Skin epidermis (tissue), 12 donors: Measurements from ENCODE around the gene SMIM3.
"Not testable (repeated sequence)": the region's sequence is repeated elsewhere in the genome, so short reads cannot be mapped to it uniquely, and the experiment has no call there.

Experiments
- H3K27ac ChIP-seq, 21 experiments: fragments of 200-600 bp; sonication (generic) in 11 of 21; one replicate each; pipeline ENCODE4 v1.5.0; 2020; ENCODE audit warnings: mild to moderate bottlenecking in 3 of 21, inconsistent platforms in 2 of 21, moderate library complexity in 2 of 21
- H3K4me3 ChIP-seq, 7 experiments: fragments of 200-600 bp; sonication (generic) in 2 of 7; one replicate each; pipeline ENCODE4 v1.5.0; 2020; ENCODE audit warnings: inconsistent platforms in 2 of 7, mild to moderate bottlenecking in 2 of 7, moderate library complexity in 1 of 7

The SMIM3 gene

GRCh38 chr5:150787656-150788055 is 9.1 kb downstream of the SMIM3 start:
- Histone ChIP-seq H3K4me3 (no peak overlapping the region), H3K27ac (peak overlapping the region in 2 of 21 experiments; percentile 5 to 39)

DNA sequence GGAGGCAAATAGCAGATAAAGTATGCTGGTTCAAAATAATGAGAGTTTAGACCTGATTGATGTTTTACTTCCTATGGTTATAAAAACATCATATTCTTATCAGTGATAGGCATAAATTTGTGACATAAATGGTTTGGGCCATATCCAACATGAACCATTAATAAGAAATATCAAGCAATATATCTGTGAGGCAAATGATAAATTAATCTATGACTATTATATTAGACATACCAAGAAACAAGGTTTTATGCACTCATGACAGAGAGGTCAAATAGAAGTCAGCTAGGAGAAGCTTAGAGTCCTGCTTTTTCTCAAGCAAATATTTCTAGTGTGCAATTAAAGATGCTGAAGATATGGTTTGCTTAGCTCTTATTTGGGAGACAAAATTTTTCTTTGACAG is 10.4 kb downstream of the SMIM3 start:
- H3K4me3 ChIP-seq, result no peak overlapping the region
- peak overlapping the region in 9 of 21 experiments; percentile 8 to 87 (median 74) for H3K27ac ChIP-seq

DNA sequence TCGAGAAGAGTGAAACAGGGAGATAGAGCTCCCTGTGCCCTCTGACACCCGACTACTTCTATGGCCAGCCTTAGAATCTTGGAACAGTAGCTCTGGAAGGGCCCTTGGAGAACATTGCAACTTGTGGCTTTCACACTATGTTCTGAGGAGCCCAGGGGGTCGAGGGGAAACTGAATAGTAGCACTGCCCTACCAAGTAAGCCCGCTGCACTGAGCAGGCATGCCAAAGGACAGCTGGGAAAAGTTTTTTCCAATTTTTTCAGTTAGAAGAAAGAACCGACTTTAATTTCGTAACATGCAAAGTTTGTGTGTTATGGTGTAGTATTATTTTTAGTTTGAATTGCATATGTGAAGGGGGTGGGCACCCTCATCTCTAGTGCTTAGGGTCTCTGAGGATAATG is 10.9 kb downstream of the SMIM3 start:
- Histone ChIP-seq H3K27ac (peak overlapping the region in 17 of 21 experiments; percentile 8 to 87 (median 62)), H3K4me3 (no peak overlapping the region)

DNA sequence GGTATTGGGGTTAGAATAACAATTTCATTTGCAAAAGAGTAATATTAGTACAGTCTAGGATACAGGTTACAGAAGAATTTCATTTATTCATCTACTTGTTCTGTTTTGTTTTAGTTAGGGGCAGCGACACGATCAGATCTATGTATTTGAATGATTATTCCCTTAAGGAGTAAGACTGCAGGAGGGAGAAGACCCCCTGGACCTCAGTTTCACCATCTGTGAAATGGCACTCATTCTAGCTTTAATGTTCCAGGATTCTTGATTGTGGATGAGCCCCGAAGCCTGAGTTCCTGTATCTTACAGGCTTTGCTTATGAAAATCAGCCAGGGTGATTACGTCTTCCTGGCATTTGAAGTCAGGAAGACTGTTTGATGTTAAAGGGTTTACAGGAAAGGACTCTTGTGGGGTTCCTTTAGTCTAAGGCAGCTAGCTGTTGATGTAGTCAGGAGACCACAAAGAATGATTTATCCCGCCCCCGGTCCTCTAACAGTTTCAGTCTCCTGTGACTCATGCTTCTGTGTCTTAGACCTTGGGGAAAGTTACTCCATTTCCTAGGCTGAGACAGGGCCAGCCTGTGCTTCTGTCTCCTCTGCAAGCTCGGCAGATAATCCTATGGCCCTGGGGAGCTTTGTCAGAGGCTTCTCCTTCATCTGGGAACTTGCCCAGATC is 11.5 kb downstream of the SMIM3 start:
- Histone ChIP-seq H3K4me3 (no peak overlapping the region), H3K27ac (peak overlapping the region in 18 of 21 experiments; percentile 9 to 87 (median 63))

DNA sequence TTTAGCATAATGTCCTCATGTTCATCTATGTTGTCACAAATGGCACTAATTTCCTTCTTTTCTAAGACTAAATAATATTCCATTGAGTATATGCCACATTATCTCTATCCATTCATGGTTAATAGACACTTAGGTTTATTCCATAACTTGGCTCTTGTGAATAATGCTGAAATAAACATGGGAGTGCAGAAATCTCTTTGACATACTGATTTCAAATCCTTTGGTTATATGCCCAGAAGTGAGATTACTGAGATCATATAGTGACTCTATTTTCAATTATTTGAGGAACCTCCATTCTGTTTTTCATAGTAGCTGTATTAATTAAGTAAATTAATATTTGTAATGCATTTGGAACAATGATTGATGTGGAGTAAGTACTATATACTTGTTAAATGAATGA is 13.0 kb downstream of the SMIM3 start:
- peak overlapping the region in 4 of 21 experiments; percentile 72 to 87 (median 82) for H3K27ac ChIP-seq
- no peak overlapping the region for H3K4me3 ChIP-seq

- not testable (repeated sequence) for H3K4me3 ChIP-seq, H3K27ac ChIP-seq
Measured at GRCh38 chr5:150793423-150793888, 14.9 kb downstream of the SMIM3 start.

DNA sequence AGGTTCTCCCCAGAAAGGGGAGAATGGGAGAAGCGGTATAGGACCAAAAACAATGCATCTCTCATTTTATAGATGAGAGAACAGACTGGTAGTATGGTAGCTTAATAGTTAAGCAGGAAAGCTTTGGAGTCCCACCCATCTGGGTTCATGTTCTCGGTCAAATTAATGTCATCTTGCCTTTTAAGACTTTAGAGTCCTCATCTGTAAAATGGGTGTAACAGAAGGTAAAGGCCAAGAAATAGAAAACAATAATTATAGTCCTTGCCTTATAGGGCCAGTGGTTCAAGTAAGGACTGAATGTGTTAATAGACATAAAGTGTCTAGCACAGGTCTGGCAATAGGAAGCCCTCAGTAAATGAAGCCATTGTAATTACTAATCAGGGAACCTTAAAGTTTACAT is 16.4 kb downstream of the SMIM3 start:
- Histone ChIP-seq H3K4me3 (no peak overlapping the region), H3K27ac (no peak overlapping the region)

DNA sequence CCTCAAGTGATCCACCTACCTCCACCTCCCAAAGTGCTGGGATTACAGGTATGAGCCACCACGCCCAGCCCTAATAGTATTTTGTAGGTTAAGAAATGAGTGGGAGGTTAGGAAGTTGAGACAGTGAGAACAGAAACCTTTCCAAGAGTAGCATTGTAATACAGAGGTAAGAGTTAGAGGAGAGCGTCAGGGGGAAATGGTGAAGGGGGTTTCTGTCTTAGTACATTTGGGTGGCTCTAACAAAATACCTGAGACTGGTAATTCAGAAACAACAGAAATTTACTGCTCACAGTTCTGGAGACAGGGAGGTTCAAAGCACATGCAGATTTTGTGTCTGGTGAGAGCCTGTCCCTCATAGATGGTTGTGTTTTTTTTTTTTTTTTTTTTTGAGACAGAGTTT is 18.8 kb downstream of the SMIM3 start:
- Histone ChIP-seq H3K27ac (no peak overlapping the region), H3K4me3 (no peak overlapping the region)

GRCh38 chr5:150801117-150801927 is 22.8 kb downstream of the SMIM3 start:
- peak overlapping the region in 7 of 21 experiments; percentile 2 to 47 (median 19) for H3K27ac ChIP-seq
- H3K4me3 ChIP-seq, result peak overlapping the region in 5 of 7 experiments; percentile 8 to 31 (median 17)

GRCh38 chr5:150804388-150804787 is 25.8 kb downstream of the SMIM3 start:
- Histone ChIP-seq H3K4me3 (no peak overlapping the region), H3K27ac (no peak overlapping the region)

DNA sequence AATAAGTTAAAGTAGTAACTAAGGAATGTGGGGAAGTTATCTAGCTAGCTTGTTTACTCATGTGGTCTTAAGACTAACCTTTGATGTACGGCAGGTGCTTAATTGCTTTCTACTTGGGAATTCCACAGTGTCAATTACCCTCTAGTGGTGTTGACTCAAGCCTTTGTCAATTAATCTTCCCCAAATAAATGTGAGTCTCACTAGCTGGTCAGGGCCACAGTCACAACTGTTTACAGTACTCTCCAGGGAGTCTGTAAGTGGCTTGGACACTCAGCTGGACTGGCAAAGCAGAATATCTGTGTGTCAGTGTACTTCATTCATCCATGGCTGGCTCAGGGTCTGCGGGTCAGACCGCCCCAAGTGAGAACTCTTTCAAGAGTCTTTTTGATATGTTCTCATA is 30.8 kb downstream of the SMIM3 start:
- H3K27ac ChIP-seq, result no peak overlapping the region
- no peak overlapping the region for H3K4me3 ChIP-seq

DNA sequence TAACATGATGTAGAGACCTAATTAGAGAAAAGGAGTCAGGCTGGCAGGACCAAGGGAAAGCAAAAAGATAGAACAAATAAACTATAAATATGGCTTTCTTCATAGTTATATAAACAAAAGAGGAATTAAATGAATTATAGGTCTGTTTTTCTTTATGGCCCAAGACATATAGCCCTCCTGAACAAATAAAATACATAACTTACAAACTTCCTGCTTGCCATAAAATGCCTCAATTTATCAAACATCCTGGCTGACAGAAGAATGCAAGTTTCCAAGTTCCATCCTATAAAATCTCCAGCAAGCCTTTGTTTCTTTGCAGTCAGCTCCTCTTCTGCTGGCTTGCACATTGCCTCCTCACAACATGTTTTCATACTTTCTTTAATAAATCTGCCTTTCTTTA is 36.5 kb downstream of the SMIM3 start:
- H3K27ac ChIP-seq, result no peak overlapping the region
- no peak overlapping the region for H3K4me3 ChIP-seq

DNA sequence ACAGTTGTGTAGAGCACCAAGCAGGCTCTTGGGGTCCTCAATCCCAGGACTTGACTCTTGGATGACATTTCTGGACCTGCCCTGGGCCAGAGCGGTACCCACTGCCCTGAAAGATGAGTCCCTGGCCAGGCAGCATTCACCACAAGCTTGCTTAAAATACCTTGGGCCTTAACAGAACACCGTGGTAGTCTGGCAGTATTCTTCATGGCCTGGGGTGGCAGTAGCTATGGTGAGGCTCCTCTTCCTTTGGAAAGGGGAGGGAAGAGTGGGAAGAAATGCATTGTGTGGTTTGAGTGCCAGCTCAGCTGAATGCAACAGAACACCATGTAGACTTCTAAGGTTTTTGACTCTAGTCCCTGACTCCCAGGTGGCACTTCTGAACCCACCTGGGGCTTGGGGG is 38.4 kb downstream of the SMIM3 start:
- Histone ChIP-seq H3K27ac (no peak overlapping the region), H3K4me3 (no peak overlapping the region)

GRCh38 chr5:150829744-150830143 is 51.2 kb downstream of the SMIM3 start:
- H3K27ac ChIP-seq, result no peak overlapping the region
- no peak overlapping the region for H3K4me3 ChIP-seq

DNA sequence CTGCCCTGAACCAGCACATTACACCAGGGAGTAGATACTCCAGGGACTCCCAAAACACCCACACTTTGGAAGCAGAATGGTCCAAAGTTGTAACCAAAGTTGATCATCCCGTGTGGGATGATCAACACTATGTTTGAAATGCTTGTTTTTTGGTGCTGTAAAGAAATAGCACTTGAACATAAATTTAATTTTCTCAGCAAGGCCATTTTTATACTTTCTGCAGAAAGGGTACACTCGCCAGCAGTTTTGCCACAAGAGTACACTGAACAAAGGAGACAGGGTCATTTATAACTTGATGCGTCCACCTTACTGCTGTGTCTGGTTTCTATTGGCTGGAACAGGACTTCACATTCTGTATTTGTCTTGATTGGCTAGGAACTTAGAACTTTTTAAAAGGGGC is 53.3 kb downstream of the SMIM3 start:
- not testable (repeated sequence) for H3K4me3 ChIP-seq

DNA sequence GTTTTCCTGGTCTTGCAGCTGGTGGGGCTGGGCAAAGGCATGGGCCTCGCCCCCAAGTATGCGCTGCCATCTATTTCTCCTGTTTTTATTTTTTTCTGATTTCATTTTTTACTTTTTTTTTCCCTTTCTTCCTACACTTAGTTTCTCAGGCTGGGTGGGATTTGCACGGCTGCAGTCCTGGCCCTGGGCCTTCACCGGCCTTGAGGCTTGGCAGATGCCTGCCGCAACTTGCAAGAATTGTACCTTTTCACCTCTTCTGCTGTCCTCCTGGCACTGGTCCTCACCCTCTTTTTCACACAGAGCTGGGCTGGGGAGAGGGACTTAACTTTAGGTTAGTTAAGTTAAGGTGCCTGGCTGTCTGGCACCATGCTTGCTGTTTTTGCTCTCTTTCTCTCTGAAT is 57.5 kb downstream of the SMIM3 start:
- Histone ChIP-seq H3K27ac (no peak overlapping the region), H3K4me3 (no peak overlapping the region)

More for the DNA sequence above, 53.3 kb downstream of the SMIM3 start:
- not testable (repeated sequence) for H3K27ac ChIP-seq

DNA sequence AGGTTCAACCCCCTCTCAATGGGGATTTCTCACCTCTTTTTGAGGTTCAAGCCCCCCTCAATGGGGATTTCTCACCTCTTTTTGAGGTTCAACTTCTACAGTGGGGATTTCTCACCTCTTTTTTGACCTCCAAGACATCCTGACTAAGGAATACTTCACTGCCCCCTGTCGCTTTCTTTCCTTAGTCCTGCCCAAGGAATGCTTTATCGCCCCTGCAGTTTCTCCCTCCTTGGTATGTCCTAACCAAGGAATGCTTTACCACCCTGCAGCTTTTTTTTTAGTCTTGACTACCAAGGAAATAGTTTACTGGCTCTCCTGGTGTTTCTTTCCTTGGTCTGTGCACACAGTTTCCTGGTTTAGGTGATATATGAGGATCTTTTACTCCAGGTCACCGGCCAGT is 58.1 kb downstream of the SMIM3 start:
- no peak overlapping the region for H3K27ac ChIP-seq
- H3K4me3 ChIP-seq, result no peak overlapping the region

DNA sequence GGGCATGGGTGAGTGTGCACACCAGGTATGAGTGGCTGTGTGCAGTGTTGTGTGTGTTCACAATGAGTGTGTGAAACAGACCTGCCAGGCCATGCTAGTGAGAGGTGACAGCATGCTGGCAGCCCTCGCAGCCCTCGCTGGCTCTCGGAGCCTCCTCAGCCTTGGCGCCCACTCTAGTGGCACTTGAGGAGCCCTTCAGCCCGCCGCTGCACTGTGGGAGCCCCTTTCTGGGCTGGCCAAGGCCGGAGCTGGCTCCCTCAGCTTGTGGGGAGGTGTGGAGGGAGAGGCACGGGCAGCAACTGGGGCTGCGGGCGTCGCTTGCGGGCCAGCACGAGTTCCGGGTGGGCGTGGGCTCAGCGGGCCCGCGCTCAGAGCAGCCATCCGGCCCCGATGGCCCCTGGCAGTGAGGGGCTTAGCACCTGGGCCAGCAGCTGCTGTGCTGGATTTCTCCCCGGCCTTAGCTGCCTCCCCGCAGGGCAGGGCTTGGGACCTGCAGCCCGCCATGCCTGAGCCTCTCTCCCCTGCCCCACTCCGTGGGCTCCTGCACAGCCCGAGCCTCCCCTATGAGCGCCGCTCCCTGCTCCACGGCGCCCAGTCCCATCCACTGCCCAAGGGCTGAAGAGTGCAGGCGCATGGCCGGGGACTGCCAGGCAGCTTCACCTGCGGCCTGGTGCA is 66.8 kb downstream of the SMIM3 start:
- H3K27ac ChIP-seq, H3K4me3 ChIP-seq: not testable (repeated sequence)

DNA sequence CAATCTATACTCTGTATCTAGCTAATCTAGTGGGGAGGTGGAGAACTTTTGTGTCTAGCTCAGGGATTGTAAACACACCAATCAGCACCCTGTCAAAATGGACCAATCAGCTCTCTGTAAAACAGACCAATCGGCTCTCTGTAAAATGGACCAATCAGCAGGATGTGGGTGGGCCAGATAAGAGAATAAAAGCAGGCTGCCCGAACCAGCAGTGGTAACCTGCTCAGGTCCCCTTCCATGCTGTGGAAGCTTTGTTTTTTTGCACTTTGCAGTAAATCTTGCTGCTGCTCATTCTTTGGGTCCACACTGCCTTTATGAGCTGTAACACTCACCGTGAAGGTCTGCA is 67.7 kb downstream of the SMIM3 start, which contains the start of gene IRGM:
Gene IRGM (plus strand): TSS at position 214 of the 346 bp plus-strand sequence. CDS start 1,603 bp downstream, outside the sequence.
- Histone ChIP-seq H3K4me3 (peak within 1 kb of the TSS in 1 of 7 experiments; percentile 4), H3K27ac (peak within 1 kb of the TSS in 1 of 21 experiments; percentile 61)
